HG03135 (cell line): ENCODE measurements around the gene SLC37A1.

ENCODE experiments used
- ATAC-seq: cut with Tn5 transposase; IDR thresholded peaks from one replicate; pipeline ENCODE4 v1.9.1; 2021; ENCODE audit warnings: mild to moderate bottlenecking, moderate library complexity; ENCODE audit not compliant: unreplicated experiment

The SLC37A1 gene

DNA sequence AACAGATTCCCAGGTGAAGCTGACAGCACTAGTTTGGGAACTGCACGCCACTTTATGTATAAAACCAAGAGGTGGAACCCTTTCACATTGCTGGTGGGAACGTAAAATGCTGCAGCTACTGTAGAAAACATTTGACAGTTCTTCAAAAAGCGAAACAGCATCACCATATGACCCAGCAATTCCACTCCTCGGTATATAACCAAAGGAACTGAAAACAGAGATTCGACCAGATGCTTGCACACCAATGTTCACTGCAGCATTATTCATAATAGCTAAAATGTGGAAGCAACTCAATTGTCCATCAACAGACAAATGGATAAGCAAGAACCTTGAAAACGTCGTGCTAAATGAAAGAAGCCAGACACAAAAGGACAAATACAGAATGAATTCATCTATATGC is 35.1 kb upstream of the SLC37A1 start:
- ATAC-seq: no peak

DNA sequence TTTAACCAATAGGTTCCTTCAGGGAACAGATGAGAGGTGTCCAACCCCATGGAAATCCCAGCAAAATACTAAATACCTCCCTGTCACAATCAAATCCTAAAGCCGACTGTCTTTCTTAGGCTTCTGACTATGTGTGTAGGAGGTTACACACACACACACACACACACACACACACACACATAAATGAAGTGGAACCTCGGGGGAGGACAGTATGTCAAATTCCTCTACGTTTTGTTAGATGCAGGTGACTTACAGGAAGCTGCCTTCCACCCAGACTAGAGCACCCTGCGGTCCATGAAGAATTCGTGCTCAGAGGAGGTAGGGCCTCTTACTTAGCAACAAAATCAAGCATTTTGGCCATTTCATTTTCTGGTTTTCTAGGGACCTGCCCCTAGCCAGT is 34.1 kb upstream of the SLC37A1 start:
- ATAC-seq: no peak

DNA sequence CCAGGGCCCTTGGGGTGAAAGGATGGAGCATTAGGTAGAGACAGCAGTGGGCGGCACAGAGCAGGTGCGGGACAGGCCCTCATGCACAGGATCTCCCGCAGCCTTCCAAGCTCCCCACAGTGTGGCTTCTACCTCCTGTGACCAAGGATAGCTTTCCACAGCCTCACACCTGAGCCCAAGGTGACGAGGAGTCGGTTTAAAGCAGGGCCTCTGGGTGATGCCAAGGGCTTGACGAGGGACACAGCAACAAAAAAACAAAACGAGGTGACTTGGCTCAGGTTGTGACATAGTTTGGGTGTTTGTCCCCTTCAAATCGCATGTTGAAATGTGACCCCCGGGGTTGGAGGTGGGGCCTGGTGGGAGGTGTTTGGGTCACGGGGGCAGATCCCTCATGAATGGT is 32.9 kb upstream of the SLC37A1 start:
- ATAC-seq: no peak

DNA sequence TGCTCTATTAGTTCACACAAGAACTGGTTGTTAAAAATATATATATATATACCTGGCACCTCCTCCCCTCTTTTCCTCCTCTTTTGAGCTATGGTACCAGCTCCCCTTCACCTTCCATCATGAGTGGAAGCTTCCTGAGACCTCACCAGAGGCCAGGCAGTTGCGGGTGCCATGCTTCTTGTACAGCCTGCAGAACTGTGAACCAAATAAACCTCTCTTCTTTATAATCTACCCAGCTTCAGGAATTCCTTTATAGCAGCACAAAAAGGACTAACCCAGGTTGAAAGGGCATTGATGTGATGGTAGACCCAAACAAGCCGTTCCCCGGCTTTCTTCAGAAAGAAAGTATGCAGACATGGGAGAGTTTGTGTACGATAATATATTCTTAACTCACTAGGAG is 32.5 kb upstream of the SLC37A1 start:
- no peak for ATAC-seq

DNA sequence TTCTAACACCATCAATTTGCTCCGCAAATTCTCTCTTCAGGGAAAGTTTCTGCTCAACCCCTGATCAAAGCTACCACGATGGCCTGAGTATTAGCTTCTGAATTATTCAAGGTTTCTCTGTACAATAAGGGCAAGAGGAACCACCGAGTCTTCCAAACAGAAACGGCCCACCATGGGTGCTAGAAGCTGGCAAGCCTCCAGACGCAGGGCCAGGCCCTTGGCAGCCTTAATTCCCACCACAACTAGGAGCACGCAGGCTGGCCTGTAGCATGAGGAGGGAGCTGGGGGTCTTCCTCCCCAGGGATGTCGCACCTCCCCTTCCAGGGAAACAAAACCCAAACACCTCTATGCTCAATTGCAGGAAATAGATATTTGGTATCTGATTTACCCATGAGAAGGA is 28.7 kb upstream of the SLC37A1 start:
- no peak for ATAC-seq

DNA sequence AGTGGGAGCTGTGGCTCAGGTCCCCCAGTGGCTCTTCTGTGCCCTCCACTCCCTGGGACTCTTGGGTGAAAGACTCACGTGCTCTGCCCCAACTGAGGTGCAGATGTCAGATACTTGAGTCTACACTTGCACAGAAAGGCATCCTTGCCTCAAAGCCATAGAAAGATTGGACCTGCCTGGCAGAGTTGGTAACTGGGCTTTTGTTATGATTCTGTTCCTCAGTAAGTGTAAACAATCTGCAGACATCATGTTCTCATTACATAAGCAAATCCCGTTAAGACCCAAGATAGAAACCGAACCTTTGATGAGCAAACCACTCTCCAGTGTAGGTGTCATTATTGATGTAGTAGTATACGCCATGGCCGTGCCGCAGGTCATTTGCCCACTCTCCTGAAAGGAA is 27.6 kb upstream of the SLC37A1 start:
- ATAC-seq: no peak

DNA sequence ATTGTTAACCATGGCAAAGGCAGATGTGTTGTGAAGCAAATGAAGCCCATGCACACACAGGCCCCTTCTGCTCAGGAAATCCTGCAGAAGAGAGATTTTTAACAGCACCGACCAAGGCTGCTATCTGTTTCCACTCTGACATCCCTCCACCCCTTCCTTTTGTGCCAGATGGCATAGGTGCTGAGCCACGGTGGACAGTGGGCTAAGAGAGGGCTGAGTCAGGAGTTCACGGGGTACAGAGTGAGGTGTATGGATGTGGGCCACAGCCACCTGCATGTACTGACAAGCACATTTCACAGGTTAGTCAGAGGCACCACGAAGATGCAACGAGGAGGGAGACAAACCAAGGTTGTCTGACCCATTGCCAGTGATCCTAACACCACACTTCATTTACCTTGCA is 27.1 kb upstream of the SLC37A1 start:
- no peak for ATAC-seq

DNA sequence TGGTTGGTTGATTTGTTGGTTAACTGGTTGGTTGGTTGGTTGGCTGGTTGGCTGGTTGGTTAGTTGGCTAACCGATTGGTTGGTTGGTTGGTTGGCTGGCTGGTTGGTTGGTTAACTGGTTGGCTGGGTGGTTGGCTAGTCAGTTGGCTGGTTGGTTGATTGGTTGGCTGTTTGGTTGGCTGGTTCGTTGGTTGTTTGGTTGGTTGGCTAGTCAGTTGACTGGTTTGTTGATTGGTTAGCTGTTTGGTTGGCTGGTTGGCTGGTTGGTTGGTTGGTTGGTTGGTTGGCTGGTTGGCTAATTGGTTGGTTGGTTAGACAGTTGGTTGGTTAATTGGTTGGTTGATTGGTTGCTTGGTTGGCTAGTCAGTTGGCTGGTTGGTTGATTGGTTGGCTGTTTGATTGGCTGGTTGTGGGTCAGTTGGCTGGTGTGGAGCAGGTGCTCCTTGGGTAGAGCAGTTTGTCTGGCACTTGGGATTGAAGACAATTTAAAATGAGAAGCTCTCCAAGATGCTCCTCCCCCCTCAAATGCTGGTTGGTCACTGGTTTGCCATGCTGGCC is 24.6 kb upstream of the SLC37A1 start:
- no peak for ATAC-seq

DNA sequence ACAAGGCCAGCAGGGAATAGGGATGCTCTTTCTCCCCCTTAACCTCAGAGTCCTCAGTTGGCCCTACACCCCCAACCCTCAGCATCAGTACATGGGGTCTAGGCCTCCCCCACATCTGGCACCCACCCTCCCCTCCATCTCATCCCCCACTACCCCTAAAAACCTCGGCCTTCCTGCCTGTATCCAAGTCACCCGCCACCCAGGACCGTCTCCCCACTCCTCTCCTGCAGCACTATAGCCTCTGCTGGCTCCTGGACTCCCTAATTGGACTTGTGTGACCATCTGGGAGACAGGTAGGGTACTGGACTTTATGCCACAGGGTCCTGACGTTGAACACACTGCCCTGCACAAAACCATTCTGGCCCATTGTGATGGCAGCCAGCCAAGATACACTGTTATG is 23.7 kb upstream of the SLC37A1 start:
- no peak for ATAC-seq

DNA sequence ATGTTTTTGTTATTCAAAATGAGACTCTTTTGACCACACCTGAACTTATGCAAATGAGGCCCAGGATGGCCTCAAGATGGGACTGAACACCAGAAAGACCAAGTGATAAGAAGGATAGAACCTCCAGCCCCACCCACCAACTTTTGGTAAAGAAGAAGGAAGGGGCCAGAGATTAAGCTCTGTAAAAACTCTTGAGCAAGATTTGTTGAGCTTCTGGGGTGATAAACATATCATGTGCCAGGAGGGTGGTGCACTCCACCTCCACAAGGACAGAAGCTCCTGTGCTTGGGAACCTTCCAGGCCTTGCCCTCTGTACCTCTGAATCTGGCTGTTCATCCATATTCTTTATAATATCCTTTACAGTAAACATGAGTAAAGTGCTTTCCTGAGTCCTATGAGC is 22.9 kb upstream of the SLC37A1 start:
- no peak for ATAC-seq

DNA sequence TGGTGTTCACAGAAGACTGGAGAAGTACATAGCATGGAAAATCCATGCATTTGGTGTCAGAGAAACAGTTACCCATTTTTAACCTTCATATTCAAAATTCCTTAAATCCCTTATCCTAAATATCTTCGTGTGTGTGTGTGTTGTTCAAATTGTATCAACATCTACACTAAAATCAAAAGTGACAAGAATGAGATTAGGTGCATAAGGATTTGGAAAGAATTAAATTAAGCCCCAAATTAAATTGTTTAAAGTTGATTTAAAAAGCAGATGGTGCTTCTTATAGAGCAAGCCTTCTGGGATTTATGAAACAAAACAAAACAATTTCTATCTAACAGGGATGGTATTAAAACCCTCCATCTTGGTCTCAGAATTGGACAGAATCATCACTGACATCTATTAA is 22.3 kb upstream of the SLC37A1 start:
- ATAC-seq: no peak

DNA sequence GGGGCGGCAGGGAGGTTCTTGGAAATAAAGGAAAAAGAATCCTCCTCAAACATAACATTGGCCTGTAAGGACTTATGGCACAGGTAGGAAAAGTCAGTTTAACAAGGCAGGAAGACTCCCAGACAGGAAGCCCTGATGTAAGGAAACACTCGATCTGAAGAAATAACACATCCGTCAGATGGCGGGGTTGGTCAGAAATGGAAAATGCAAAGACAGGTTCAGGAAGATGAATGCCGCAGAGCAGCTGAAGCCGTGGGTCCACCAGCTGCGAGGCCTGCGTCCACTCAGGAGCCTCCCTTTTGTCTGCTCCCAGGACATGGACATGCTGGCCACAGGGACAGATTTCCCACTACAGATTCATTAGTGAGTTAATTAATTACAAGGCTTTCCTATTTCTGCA is 21.5 kb upstream of the SLC37A1 start:
- ATAC-seq: no peak

DNA sequence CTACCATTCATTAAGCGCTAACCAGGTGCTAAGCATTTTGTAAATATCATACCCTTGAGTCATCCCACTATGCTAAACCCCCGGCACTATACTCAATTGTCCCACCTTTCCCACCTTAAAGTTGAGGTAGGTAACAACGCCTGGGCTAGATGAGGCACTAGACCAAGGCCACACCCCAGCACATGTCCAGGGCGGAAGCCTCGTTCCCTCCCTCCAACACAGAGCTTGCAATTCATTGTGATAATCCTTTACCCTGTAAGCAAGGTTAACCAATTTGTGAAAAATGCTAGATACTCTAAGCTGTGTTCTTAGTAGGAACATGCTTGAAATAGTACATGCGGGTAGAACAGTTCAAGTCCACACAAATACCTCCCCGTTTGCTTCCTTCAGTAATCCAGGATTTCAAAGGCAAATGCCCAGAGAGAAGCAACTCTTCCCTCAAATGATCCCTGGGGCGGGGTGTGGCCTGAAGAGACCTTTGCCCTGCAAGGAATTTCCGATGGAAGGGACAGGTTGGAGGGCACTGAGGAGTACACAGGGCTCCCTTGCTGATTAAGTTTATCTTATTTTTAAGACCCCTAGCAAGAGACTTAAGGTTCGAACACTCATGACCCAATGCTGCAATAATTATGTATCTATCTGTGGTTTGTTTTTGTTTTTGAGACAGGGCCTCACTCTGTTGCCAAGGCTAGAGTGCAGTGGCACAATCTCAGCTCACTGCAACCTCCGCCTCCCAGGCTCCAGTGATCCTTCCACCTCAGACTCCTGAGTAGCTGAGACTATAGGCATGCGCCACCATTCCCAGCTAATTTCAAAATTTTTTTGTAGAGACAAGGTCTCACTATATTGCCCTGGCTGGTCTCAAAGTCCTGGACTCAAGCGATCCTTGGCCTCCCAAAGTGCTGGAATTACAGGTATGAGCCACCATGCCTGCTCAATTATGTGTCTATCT is 20.3 kb upstream of the SLC37A1 start:
- no peak for ATAC-seq

DNA sequence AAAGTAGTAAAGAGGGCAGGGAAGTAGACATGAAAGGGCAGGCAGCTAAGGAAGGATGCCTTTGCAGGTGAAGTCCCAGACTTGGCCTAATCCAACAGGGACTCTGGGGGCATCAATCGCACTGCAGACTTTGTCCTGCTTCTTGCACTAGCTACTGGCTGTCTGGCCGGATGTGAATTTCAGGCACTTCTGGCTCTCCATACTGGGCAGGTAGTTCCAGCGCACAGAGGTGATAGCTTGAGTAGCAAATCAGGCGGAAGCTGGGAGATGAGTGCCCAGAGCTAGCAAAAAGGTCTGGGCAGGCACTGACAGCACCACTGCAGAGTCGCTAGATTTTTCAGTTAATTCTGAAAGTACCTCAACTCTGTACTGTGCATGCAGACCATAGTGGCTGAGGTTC is 18.6 kb upstream of the SLC37A1 start:
- ATAC-seq: no peak

DNA sequence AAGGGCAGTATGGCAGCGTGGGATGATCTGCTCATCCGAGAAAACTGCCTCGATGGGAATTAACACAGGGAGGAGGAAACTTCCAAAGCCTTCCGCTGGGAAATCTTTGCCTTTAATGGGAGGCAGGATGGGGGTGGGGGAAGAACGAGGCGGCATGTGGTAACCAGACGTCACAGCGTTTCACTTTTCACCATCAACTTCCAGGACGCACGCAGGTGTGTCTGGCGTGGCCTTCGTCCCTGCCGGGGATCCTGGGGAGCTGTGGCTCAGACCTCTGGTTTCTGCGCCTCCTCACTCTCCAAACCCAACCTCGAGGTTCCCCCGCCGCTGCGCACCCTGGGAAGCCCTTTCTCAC is 17.9 kb upstream of the SLC37A1 start:
- ATAC-seq: peak; percentile 9

DNA sequence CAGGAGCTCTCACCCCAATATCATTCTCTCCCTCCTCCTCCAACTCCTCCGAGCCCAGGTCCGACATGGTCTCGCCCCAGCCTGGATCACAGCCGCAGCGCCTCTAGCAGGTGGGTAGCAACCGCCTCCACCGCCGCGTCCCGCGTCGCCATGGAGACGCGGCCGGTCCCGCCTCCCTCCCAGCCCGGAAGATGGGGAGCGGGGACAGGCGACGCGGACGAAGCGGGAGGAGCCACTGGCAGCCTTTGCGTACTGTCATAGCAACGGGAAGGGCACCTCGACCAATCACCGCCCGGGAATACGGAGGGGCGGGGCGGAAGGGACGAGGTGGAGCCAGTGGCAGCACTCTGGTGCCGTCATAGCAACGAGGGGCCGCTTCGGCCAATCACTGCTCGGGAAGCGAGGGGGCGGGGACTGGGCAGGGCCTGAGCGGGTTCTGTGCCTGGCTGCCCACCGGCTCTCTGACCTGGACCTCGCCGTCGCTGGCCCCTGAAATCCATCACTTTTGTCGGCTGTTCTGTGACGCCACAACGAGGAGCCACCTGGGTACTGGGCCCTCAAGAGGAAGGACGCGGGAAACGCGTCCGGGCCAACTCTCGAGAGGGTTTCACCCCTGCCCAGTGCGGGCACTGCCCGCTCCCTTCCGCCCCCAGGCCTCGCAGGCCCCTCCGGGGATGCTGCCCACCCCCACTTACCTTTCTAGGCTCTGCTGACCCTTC is 17.4 kb upstream of the SLC37A1 start, which contains the start of gene RSPH1:
RSPH1 (minus strand) TSS at position 105 of the 719 bp plus-strand sequence; CDS start at position 67, 38 bp downstream.
- ATAC-seq: peak; percentile 98

DNA sequence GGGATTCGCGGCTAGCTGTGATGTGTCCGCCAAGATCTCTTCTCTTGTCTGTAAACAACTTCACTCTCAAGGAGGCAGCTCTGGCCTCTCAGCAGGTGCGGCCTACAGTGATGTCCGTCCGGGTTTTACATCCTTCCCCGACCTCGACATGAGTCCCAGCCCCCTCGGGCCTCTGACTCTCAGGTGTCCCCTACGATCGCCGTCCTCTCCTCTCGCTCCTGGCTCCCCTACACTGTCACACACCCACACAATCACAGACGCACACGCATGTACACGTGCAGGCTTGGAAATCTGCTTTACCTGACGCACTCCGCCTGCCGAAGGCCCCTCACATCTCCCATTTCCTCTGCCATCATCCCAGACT is 16.8 kb upstream of the SLC37A1 start:
- ATAC-seq: no peak

DNA sequence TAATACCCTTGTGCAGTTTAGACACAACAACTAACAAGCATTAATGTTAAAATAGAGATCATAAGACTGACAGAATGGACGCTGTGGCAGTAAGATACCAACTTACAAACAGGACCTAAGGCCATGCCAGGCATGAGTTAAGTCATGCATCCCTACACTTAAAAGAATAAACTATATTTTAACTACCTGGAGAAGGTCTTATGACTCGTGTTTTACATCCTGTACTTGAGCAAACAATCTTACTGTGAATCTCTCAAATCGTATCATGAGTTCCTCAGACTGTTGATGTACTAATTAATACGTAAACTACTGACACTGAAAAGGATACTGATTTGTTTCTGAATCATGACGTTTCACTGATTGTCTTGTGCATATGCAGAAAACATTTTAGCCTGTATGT is 15.6 kb upstream of the SLC37A1 start:
- no peak for ATAC-seq

DNA sequence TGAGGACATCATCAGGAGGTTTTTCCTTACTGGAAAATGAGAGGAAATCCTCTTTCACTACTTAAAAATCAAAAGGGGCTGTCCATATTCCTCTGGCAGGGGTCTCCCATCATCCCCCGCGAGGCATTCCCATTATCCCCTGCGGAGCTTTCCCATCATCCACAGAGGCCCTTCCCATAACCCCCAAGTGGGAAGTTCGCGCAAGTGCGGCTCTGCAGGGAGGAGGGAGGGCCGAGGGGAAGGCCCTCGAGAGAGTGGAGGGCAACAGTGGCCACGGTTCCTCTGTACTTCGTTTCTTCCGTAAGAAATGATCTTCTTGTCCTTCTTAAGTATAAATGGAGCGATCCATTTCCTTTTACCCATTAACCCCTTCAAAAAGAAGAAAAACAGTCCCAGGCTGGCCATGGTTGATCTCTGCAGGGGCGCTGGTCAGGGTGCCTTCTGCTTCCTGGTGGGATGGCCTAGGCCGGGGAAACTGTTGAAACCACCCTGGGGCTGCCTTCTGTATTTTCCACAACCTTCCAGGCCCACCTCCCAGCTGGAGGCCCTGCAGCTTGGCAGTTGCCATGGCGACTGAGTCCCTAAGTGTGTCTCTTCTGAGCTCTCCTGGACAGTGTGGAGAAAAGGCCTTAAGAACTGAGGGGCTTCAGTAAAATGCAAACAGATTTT is 14.1 kb upstream of the SLC37A1 start:
- ATAC-seq: no peak

DNA sequence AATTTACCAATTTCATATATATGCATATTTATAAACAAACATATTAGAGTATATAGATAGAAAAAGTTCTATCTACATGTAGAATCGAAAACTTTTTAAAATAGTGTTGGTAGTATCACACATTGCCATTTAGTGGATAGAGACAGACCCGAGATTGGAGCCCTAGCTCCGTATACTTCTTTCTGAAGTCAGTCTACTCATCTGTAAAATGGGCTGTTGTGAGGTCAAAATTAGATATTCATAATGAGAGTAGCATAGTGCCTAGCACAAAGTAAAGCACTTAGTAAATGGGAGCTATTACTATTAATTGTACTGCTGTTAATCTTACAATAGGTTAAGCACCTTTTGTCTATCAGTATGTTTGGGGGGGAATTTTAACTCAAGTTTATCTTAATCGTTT is 13.4 kb upstream of the SLC37A1 start:
- no peak for ATAC-seq

DNA sequence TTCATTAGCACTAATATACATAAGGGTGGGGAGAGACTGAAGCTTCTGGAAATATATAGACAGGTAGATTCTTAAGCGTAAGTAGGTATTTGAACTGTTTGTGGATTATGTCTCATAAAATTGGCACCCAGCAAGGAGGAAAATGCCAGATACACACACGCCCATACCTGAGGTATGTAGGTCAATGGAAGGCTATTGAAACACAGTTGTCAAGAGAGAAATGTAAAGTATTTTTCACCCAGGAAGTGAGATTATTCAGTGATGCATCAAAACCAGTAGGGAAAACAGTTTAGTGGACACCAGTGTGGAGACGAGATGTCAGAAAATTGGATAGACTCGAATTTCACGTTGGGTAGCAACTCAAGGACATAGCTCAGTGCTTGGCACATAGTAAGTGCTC is 12.9 kb upstream of the SLC37A1 start:
- no peak for ATAC-seq
